IMR-90 (cell line): Measurements from ENCODE around the gene DAB1.

ENCODE experiments used
- MAFK ChIP-seq: IDR thresholded peaks from 2 replicates; pipeline ENCODE4 v1.6.1; 2012; ENCODE audit warnings: low read depth, low read length, improper control_type of control experiment
- POLR2A ChIP-seq: IDR thresholded peaks from 2 replicates; pipeline ENCODE4 v1.6.1; 2012; ENCODE audit warnings: mild to moderate bottlenecking, low read depth, low read length
- RFX5 ChIP-seq: IDR thresholded peaks from 2 replicates; pipeline ENCODE4 v1.8.0; 2012; ENCODE audit warnings: low read depth, mild to moderate bottlenecking, low read length, moderate library complexity
- TF ChIP-seq, protein P1 (sequence below): conservative IDR thresholded peaks from 2 replicates; pipeline ENCODE4 v1.5.1; 2012; ENCODE audit warnings: mild to moderate bottlenecking, low read depth, low read length, improper control_type of control experiment
- TF ChIP-seq, protein P2 (sequence below): fragments of 150-350 bp; IDR thresholded peaks from 2 replicates; pipeline ENCODE4 v1.6.1; 2017; ENCODE audit warnings: mild to moderate bottlenecking, antibody characterized with exemption, low read length, low read depth

DNA sequence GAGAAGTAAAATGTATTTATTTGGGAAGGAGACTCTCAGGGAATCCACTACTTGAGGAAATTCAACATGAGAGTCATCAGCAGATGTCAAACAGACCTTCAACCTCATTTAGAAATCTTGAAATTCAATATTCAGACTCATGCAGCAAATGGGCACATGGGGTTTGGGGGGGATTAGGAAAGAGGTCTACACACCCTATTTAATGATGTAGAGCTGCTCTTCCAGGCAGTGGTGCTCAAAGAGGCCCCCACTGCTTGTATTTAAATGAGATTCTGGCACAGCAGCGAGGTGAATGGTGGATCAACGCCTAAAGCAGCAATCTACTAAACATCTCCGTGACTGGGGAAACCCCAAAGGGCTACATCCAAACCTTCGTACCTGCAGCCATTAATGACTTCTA lies 244.9 kb downstream of the DAB1 start:
- TF ChIP-seq, protein P1, sequence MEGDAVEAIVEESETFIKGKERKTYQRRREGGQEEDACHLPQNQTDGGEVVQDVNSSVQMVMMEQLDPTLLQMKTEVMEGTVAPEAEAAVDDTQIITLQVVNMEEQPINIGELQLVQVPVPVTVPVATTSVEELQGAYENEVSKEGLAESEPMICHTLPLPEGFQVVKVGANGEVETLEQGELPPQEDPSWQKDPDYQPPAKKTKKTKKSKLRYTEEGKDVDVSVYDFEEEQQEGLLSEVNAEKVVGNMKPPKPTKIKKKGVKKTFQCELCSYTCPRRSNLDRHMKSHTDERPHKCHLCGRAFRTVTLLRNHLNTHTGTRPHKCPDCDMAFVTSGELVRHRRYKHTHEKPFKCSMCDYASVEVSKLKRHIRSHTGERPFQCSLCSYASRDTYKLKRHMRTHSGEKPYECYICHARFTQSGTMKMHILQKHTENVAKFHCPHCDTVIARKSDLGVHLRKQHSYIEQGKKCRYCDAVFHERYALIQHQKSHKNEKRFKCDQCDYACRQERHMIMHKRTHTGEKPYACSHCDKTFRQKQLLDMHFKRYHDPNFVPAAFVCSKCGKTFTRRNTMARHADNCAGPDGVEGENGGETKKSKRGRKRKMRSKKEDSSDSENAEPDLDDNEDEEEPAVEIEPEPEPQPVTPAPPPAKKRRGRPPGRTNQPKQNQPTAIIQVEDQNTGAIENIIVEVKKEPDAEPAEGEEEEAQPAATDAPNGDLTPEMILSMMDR: no peak
- TF ChIP-seq POLR2A (no peak), MAFK (no peak), RFX5 (no peak)
- TF ChIP-seq, protein P2, sequence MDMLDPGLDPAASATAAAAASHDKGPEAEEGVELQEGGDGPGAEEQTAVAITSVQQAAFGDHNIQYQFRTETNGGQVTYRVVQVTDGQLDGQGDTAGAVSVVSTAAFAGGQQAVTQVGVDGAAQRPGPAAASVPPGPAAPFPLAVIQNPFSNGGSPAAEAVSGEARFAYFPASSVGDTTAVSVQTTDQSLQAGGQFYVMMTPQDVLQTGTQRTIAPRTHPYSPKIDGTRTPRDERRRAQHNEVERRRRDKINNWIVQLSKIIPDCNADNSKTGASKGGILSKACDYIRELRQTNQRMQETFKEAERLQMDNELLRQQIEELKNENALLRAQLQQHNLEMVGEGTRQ: no peak
